ENCODE measurements around the gene SFTPD.
"Not testable (repeated sequence)": the region's sequence is repeated elsewhere in the genome, so short reads cannot be mapped to it uniquely, and the experiment has no call there.

Gene SFTPD

DNA sequence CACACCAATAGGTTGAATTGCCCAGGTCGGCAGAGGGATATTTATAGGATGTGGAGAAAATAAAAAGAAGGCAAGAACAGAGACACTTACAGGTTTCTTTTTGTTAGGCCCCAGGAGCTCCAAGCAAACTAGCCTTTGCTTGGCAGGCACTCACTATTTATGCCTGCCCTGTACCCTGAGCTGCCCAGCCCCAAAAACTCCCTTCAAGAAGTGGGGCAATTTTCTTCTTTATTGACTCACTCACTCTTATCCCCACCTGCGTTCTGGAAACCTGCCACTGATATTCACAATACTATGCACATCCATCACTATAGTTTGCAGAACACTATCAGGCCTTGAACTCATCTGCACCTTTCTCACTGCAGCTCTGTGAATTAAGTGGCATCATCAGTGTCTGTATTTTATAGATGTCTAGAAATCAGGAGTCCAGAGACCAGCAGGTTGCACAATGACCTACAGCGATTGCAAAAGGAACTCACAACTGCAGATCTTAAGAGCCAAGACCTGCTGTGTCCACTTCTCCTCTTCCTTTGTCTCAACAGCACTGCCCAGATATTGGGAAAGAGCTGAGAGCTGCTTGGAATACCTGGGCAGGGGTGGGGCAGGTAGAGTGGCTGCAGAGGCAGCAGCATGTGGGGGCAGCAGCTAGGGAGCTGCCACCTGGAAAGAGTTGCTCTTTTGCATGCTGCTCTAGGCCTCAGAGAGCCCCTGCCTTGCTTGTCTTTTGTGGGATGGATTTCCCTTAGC is at the start of gene SFTPD:
TSS of gene SFTPD (minus strand) at position 130 of the 747 bp plus-strand sequence. CDS start 2,446 bp downstream, outside the sequence.
- no peak for DNase-seq

DNA sequence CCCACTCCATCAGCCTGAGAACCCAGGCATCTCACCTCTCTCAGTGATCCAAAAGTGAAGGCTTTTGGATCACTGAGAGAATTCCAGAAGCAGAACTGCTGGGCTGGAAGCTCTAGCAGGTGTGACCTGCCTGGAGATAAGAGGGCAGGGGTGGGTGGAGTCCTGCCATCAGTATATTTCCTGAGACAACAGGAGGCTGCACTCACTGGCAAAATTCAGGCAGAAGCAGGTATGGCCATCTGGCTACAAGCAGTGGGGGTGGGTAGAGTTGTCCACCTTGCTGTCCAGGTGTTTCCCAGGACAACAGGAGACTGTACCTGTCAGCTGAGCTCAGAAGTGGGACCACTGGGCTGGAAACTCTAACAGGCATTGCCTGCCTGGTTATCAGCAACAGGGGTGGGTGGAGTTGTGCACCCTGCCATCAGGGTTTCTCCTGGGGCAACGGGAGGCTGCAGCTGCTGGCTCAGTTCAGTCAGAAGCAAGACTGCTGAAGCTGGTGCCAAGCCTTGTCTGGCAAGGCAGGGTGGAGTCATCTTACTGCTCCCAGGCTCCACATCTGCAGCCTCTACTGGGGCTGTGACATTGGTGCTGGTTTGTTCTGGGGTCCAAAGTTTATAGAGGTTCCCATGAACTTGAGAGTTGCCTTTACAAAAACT is 47.2 kb upstream of the SFTPD start:
- DNase-seq, result no peak

DNA sequence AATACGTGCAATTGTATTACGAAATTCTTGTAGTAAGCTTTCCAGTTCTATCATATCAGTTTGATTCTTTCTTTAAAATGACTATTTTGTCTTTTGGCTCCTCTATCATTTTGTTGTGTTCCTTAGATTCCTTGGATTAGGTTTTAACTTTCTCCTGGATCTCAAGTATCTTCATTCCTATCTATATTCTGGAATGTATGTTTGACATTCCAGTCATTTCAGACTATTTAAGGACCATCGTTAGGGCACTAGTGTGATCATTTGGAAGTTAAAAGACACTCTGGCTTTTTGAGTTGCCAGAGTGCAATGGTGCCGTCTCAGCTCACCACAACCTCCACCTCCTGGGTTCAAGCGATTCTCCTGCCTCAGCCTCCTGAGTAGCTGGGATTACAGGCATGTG is 45.7 kb upstream of the SFTPD start:
- no peak for DNase-seq

DNA sequence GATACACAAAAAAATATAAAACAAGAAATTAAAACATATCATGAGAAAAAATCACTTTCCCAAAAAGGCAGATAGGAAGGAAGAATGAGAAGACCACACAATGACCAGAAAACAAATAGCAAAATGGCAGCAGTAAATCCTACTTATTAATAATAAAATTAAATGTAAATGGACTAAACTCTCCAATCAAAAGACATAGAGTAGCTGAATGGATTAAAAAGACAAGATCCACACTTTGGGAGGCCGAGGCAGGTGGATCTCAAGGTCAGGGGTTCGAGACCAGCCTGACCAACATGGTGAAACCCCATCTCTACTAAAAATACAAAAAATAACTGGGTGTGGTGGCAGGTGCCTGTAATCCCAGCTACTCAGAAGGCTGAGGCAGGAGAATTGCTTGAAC is 39.3 kb upstream of the SFTPD start:
- not testable (repeated sequence) for DNase-seq

DNA sequence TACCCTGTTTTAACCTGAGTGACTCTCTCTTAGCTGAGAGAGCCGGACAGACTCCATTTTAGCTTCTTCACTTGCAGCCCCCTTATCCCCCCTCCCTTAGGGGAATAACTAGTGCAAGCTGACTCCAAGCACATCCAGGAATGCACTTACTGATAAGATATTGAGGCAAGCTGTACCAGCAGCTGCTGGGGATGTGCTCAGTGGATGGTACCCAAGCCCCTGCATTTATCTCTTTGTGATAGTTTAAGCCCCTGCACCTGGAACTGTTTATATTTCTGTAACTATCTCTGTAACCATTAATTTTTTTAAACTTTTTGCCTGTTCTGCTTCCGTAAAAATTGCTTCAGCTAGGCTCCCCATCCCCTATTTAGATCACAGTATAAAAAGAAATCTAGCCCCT is 37.8 kb upstream of the SFTPD start:
- not testable (repeated sequence) for DNase-seq

DNA sequence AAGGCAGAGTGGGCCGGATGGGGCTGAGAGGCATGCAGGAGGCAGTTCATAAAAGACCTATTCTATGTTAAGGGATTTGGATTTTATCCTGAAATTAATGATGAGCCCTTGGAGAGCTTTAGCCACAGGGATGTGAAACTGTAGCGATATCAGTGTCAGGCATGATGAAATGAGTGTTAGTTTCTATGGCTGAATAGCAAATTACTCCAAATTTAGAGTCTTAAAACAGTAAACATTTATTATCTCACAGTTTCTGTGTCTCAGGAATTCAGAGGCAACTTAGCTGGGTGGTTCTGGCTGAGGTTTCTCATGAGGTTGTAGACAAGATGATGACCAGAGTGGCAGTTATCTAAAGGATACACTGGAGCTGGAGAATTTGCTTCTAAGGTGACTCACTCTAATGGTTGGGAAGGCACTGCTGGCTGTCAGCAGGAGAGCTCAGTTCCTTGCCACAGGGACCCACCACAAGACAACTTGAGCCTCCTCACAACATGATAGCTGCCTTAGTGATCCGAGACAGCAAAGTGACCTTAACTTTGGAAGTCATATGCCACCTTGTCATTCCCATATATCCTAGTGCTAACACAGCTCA is 36.7 kb upstream of the SFTPD start:
- DNase-seq, result no peak

DNA sequence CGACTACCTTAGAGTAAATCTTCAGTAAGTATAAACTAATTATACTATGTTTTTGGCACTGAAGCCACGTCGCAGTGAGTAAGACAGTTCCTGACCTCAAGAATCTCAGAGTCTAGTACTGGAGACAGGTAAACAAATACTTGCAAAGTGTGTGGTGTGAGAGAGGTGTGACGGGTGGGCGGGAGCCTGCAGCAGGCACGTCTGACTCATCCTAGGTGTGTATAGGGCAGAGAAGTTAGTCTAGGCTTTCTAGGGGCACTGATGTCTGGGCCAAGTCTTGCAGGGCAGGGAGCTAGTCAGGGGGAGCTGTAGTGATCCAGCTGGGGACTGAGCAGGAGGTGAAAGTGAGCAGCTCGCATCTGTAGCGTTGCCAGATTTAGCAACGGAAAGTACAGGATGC is 35.9 kb upstream of the SFTPD start:
- DNase-seq, result no peak

DNA sequence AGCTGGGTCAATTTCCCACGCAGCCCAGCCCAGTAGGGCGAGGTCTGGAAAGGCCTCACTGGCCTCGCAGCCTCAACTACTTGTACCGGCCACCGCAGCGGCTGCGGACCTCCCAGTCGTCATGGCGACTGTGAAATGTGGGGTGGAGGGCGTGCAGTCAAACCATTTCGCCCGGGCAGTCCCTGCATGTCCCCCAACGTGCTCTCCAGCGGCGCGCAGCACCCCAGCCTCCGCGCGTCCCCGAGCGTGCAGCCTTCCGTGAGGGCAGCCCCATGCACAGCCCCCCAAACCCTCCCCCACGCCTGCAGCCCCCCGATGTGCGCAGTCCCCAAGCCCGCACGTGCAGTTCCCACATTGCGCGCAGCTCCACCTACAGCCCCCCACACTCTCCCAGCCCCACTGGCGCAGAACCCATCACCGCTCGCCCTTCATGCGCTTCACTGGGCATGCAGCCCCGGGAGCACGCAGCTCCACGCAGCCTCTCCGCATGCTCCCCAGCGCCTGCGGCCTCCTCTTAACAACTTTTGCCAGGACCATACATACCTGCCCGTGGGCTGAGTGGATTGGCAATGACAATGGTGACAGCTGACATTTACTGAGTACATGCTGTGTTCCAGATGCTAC is 34.5 kb upstream of the SFTPD start:
- DNase-seq, result no peak

DNA sequence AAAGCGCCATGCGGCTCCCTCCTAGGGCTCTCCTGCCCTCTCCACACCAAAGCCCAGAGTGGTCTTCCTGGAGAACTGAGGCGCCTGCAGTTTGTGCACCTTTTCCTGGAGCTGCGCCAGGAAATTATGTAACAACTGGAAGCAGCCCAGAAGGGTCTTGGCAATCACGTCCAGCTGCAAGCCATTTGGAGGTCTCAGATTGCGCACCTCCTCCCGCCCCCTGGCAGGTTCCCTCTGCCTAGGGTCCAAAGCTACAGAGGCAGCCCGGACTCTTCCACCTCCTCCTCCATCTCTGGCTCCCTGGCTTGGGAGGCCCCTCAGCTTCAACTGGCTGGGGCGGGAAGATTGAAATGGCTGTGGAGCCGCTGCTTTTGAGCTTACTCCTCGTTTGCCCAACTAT is 34.0 kb upstream of the SFTPD start:
- peak in 1 of 2 experiments; percentile 2 for DNase-seq

DNA sequence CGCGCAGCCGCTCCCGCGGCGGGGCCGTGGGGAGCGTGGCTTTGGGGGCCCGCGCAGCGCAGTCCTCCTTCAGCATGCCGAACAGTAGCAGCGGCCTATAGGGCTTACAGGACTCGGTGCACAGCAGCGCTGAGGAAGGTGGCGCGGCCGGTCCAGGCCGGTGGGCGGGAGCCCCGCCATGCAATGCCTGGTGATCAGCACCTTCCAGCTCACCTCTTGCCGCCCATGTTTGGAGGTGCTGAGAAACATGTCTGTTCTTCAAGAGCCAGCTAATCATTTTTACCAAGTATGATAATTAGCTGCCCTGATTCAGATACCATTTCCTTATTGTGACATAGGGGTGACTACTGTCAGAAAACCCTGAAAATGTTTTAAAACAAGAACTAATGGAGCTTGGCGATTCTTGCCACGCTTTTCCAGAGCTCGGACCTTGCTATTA is 33.5 kb upstream of the SFTPD start:
- DNase-seq, result peak in 1 of 2 experiments; percentile 48

DNA sequence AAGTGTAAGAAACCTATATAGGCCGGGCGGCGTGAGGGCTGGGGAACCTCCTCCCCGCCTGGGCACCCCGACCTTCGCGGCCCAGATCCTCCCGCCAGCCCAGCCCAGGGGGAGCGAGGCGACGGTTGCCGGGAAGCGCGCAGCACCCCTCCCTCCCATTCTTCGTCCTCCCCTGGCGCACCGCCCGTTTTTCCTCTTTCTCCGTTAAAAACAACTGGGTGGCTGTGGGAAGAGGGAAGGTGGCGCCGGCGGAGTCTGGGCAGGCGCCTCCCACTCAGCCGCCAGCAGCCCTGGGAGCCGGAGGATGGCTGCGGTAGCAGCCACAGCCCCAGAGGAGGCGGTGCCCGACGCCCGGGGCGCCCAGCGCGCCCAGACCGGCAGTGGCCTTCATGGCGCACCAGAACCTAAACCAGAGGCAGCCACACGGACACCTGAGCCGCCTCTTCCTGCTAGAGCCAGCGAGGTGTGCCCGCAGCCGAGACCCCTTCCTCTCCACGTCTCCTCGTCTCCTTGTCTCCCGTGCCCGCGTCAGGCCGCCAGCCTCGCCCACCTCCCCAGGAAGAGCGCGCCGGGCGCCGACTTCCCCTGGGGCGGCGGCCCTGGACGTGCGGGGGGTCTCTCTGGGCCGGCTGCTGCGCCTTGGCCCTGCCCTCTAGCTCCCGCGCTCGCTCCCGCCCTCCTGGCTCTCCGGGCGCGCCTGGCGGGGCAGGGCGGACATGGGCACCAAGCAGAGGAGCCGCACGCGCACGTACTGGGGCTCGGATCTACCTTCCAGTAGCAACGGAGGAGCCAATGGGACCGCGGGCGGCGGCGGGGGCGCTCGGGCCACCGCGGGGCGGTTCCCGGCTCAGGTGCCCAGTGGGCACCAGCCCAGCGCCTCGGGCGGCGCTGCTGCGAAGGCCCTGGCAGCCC is 32.8 kb upstream of the SFTPD start:
- DNase-seq, result peak; percentile 19 to 48

DNA sequence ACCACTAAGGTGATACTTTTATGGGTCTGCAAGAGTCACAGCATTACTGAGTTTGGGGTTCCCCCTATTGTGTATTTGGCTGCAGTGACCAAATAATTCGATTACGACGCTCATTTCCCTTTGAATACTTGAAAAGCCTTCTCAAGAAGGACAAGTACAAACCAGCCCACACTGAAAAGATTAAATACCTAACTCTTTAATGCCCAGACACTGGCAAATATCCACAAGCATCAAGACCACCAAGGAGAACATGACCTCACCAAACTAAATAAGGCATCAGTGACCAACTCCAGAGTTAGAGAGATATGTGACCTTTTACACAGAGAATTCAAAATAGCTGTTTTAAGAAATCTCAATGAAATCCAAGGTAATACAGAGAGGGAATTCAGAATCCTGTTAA is 31.8 kb upstream of the SFTPD start:
- no peak for DNase-seq

DNA sequence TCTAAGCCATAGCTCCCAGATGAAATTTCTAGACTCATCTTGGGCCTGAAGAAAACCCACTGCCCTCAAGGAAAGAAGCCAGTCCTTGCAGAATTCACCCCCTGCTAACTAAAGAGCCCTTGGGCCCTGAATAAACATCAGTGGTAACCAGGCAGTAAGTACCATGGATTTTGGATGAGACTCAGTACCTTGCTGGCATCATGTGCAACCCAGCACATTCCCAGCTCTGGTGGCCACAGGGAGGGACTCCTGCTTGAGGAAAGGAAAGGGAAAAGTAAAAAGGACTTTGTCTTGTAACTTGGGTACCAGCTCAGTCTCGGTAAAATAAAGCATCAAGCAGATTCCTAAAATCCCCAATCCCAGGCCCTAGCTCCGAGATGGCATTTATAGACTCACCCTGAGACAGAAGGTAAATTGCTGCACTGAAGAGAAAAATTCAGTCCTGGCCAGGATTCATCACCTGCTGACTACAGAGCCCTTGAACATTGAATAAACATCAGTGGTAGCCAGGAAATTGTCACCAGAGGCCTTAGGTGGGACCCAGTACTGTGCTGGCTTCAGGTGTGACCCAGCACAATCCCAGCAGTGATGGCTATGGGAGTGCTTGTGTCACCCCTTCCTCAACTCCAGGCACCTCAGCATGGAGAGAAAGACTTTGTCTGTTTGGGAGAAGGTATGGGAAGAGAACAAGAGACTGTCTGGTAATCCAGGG is 31.2 kb upstream of the SFTPD start:
- no peak for DNase-seq

DNA sequence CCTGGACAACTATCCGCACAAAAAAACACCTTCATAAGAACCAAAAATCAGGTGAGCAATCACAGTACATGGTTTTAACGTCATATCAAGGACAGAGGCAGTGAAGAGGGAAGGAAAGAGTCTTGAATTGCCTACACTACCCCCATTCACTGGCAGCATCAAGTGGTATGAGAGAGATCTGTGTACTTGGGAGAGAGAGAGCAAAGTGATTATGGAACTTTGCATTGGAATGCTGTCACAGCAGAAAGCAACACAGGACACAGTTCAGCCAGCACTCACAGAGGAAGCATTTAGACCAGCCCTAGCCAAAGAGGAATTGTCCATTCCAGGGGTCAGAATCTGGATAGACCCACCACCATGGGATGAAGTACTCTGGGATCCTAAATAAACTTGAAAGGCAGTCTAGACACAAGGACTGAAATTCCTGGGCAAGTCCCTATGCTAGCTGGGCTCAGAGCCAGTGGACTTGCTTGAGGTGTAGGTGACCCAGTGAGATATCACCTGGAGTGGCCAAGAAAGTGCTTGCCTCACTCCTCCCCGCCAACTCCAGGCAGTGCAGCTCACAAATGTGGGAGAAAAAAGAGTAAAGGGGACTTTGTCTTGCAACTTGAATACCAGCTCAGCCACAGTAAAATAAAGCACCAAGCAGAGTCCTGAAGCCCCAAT is 30.5 kb upstream of the SFTPD start:
- no peak for DNase-seq

DNA sequence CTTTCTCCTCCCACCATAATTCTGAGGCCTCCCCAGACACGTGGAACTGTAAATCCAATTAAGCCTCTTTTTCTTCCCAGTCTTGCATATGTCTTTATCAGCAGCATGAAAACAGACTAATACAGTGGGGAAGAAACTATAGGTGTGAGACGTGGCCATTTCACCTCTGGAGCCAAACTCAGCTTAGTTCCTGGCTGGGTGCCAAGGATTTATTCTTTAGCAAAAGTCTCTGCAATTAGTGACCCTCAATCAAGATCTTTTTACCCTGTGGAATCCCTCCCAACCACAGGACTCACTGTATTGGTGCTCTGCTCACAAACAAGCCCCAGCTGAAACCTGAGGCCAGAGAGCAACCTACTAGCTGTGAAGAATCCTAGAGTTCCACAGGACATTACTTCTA is 28.1 kb upstream of the SFTPD start:
- DNase-seq, result no peak

DNA sequence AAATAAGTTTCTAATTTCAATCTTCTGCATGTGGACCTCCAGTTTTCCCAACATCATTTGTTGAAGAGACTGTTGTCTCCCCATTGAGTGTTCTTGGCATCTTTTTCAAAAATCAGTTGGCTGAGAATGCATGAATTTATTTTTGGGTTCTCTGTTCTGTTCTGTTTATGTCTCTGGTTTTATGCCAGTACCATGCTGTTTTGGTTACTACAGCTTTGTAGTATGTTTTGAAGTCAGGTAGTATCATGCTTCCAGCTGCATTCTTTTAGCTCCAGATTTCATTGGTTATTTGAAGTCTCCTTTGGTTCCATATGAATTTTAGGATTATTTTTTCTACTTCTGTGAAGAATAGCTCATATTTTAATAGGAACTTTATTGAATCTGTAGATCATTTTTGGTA is 21.2 kb upstream of the SFTPD start:
- DNase-seq, result no peak

DNA sequence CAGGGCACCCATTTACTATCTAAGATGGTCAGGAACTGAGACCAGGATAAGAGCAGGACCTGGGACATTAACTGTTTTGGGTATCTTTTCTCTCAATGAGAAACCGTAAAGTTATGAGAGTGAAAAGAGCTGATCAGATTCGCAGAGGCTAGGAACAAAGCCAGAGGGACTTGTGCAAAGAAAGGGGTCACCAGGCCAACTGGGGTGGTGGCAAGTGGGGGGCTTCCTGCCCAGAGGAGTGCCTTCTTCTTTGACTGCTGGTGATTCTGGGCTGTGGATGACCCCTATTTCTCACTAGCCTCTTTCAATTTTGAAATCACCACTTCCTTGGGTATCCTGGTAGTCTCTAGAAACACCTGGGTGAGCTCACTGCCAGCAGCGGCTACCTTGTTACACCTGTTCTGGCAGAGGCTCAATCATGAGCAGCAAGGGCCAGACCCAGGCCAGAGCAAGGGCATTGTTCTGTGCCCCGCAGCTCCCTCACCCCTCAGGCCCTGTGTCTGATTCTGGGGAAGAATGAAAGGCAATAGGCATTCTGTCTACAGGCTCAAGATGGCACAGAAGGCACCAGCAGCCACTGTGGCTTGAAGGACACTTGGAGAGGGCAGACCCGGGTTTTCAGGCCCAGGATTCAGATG is 999 bp downstream of the SFTPD start:
- no peak for DNase-seq

DNA sequence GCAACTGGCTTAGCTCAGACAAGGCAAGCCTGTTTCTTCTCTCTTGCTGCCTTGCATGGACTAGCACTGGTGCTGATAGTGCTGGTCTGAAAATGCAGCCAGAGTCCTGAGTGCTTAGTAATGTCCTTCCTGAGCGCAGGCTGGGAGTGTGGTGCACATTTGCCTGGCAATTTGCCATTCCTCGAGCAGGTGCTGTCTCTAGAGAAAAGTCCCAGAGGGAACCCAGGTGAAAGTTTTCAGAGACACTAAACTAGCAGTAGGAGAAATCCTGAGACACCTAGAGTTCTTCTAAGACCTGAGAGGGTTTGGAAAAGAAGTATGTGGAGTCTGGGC is 1.9 kb downstream of the SFTPD start:
- DNase-seq, result no peak

DNA sequence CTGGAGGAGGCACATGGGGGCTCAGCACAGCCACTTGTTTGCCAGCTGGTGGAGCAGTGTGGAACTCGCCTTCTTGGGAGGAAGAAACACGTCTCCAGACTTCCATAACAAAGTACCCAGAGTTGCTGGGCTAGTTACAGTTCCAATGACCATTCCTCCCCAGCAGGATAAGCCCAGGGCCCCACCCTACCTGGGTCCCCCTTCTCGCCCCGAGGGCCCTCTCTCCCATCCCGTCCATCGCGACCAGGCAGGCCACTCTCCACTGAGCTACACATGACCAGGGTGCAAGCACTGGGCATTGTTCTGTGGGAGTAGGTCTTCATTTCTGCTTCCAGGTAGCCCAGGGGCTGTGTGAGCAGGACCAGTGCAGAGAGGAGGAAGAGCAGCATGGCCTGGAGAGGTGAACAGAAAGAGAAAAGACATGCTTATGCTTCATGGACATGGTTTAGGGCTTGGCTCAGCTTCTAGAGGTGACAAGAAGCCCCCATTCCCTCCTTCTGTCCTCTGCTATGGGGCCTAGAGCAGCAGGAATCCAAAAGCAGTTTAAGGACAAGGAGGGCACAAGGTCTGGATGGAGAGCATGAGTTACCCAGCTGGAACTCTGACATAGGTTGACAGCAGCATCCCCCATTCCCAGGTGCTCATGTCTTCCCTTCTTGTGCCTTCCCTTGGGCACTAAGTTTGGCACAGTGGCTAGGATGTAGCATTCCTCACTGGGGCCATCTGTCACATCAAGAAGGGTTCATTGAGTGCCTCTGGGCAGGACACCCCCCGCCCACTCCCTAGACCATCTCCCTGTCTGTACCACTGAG is 2.4 kb downstream of the SFTPD start:
- no peak for DNase-seq
